D721Med (cell line): ENCODE data around the gene CRISPLD2.

Source experiments
- DNase-seq: peaks from one replicate; pipeline ENCODE4 v3.0.0; 2011; ENCODE audit warnings: low spot score; ENCODE audit not compliant: insufficient read length
- FAIRE-seq: peaks from 2 replicates; lab custom pipeline; 2011; peaks lifted over from hg19 to GRCh38; lab: Jason Lieb, UNC
- CTCF ChIP-seq: IDR thresholded peaks from 2 replicates; pipeline ENCODE4 v1.5.1; 2012; ENCODE audit warnings: mild to moderate bottlenecking, control low read depth; ENCODE audit not compliant: insufficient read depth; ENCODE audit errors: missing control alignments

The CRISPLD2 gene

GRCh38 chr16:84821728-84822689 is 2.2 kb downstream of the CRISPLD2 start:
- no peak for TF ChIP-seq CTCF
- FAIRE-seq (no peak), DNase-seq (no peak)

GRCh38 chr16:84822990-84823389 is 3.2 kb downstream of the CRISPLD2 start:
- FAIRE-seq (no peak), DNase-seq (no peak)
- no peak for TF ChIP-seq CTCF

GRCh38 chr16:84823484-84823883 is 3.7 kb downstream of the CRISPLD2 start:
- DNase-seq (no peak), FAIRE-seq (no peak)
- TF ChIP-seq CTCF: no peak

GRCh38 chr16:84823926-84824325 is 4.1 kb downstream of the CRISPLD2 start:
- DNase-seq: no peak
- FAIRE-seq: no peak
- TF ChIP-seq CTCF: no peak

GRCh38 chr16:84825896-84826557 is 6.2 kb downstream of the CRISPLD2 start:
- TF ChIP-seq CTCF: no peak
- FAIRE-seq (no peak), DNase-seq (no peak)

GRCh38 chr16:84826558-84826941 is 6.8 kb downstream of the CRISPLD2 start:
- no peak for TF ChIP-seq CTCF
- FAIRE-seq (no peak), DNase-seq (no peak)
